Measurements from ENCODE around the gene C12orf42.

C12orf42 gene

DNA sequence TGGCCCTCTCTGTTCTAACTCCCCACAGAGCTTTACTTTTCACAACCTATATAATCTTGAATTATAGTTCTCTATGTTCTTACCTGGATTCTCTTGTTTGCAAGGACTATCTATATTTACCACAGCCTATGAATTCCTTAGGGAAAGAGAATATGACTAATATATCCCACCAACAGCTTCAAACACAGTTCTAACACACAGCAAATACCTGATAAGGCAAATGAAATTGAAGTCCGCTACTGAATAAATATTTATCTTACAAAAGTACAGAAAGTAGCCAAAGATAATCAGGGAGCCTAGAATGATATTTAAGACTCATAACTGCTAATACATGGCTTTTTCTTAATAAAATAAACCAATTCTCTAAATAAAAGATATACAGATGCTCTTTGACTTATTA, 165.1 kb downstream of the C12orf42 start:
- TF ChIP-seq PAX5 (IDR thresholded peaks at IDR 0.05; ENCODE audit: insufficient read depth, low read length, severe bottlenecking) = no peak
- no peak for TF ChIP-seq TAF1 (IDR thresholded peaks at IDR 0.05; ENCODE audit: low read depth, low read length)
- TF ChIP-seq POU2F2 (IDR thresholded peaks at IDR 0.05; ENCODE audit: low read depth, low read length) = no peak
- no peak for TF ChIP-seq POLR2A (IDR thresholded peaks at IDR 0.05; ENCODE audit: low read depth, low read length)
- TF ChIP-seq SPI1 (IDR thresholded peaks at IDR 0.05; ENCODE audit: low read depth, low read length) = no peak
- no peak for TF ChIP-seq POLR2AphosphoS5 (IDR thresholded peaks at IDR 0.05; ENCODE audit: low read depth, low read length)
- no peak for FAIRE-seq
- DNase-seq (ENCODE audit: insufficient read length, low spot score) = no peak

DNA sequence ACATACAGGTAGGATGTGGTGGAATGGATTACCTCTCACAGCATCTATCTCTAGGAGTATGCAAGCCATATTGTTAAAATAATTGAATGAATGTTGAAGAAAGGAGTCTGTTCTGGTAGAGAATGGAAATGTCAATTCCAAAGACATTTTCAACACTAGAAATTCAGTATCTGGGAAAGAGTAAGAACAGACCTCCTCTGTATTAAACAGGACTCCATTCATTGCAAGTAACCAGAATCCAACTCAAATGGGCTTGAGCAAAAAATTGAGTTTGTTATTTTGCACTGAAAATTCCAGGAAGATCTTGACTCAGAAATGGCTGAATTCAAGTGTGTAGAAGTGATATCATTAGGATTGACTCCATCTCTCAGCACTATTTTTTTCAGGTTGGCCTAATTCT, 168.1 kb downstream of the C12orf42 start:
- FAIRE-seq = no peak
- TF ChIP-seq SPI1 (IDR thresholded peaks at IDR 0.05; ENCODE audit: low read depth, low read length) (no peak), PAX5 (IDR thresholded peaks at IDR 0.05; ENCODE audit: insufficient read depth, low read length, severe bottlenecking) (no peak), POLR2AphosphoS5 (IDR thresholded peaks at IDR 0.05; ENCODE audit: low read depth, low read length) (no peak), TAF1 (IDR thresholded peaks at IDR 0.05; ENCODE audit: low read depth, low read length) (no peak), POLR2A (IDR thresholded peaks at IDR 0.05; ENCODE audit: low read depth, low read length) (no peak), POU2F2 (IDR thresholded peaks at IDR 0.05; ENCODE audit: low read depth, low read length) (no peak)
- DNase-seq (ENCODE audit: insufficient read length, low spot score) = no peak

DNA sequence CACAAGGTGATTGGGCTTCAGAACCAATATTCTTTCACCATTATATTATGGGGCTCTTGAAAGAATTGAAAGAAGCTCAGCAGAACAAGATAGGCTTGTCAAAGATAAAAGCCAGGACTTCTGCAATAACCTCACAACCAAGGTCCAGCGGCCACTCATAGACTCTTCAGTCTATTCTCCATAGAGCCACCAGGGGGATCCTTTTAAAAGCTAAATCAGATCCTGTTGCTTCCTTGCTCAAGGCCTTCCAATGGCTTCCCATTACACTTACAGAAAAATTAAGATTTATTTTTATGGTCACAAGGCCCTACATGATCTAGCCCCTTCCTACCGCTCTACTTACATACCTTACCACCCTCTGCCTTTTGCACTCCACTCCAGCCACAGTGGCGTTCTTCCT, 169.6 kb downstream of the C12orf42 start:
- DNase-seq (ENCODE audit: insufficient read length, low spot score) = peak; percentile 11
- no peak for TF ChIP-seq TAF1 (IDR thresholded peaks at IDR 0.05; ENCODE audit: low read depth, low read length)
- FAIRE-seq = no peak

DNA sequence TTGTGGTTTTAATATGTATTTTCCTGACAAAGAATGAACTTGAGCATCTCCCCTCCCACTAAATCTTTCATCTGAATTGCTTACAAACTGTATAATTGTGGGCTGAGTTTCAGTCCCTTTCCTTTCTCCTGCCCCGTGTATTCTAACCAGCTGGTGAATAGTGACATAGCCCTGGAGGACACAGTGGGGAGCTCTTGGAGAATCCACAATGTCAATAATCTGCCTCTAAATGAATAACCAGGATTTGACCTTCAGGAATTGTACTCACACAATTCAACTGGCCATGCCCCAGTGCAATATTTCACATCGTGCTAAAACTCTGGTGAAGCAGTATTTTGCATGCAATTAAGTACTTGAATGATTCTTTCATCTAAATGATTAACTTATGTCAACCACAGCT, 177.2 kb downstream of the C12orf42 start:
- no peak for FAIRE-seq
- TF ChIP-seq POLR2A (IDR thresholded peaks at IDR 0.05; ENCODE audit: low read depth, low read length) (no peak), POLR2AphosphoS5 (IDR thresholded peaks at IDR 0.05; ENCODE audit: low read depth, low read length) (no peak), SPI1 (IDR thresholded peaks at IDR 0.05; ENCODE audit: low read depth, low read length) (no peak), POU2F2 (IDR thresholded peaks at IDR 0.05; ENCODE audit: low read depth, low read length) (no peak), TAF1 (IDR thresholded peaks at IDR 0.05; ENCODE audit: low read depth, low read length) (no peak), PAX5 (IDR thresholded peaks at IDR 0.05; ENCODE audit: insufficient read depth, low read length, severe bottlenecking) (no peak)
- no peak for DNase-seq (ENCODE audit: insufficient read length, low spot score)

DNA sequence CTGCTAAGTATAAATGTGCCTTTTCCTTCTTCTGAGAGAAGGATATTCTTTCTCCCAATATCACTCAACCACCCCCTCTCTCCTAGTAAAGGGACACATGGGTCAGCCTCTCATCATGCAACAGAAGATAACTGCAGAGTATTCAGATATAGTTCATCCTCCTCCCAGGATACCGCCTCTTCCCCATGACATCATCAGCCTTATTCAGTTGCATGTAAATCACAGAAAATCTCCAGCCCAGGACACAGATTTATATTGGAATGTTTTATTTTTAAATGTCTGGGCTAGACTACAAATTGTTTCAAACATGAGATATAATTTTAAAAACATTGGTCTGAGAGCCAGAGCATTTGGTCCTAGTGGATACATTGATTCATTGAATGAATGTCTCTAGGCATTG, 178.5 kb downstream of the C12orf42 start:
- no peak for FAIRE-seq
- TF ChIP-seq PAX5 (IDR thresholded peaks at IDR 0.05; ENCODE audit: insufficient read depth, low read length, severe bottlenecking) = no peak
- DNase-seq (ENCODE audit: insufficient read length, low spot score) = no peak

DNA sequence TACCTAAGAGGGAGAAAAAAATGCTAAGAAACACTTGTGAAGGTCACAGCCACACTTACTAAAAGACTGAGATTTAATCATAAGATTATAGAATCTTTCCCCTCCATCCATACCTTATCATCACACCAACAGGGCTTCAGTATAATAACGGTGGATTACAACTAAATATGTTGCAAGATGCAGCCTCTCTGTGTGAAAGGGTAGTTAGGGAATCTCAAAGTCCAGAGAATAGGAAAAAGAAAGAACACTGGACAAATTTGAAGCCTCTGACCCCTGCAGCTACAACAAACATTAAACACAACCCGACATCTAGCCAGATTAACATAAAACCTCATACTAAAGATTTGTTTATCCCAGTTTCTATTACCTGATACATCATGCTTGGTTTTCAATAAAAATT, 181.0 kb downstream of the C12orf42 start:
- DNase-seq (ENCODE audit: insufficient read length, low spot score) (no peak), FAIRE-seq (no peak)
- TF ChIP-seq POLR2A (IDR thresholded peaks at IDR 0.05; ENCODE audit: low read depth, low read length) (no peak), POU2F2 (IDR thresholded peaks at IDR 0.05; ENCODE audit: low read depth, low read length) (no peak), TAF1 (IDR thresholded peaks at IDR 0.05; ENCODE audit: low read depth, low read length) (no peak), PAX5 (IDR thresholded peaks at IDR 0.05; ENCODE audit: insufficient read depth, low read length, severe bottlenecking) (no peak), SPI1 (IDR thresholded peaks at IDR 0.05; ENCODE audit: low read depth, low read length) (no peak), POLR2AphosphoS5 (IDR thresholded peaks at IDR 0.05; ENCODE audit: low read depth, low read length) (no peak)

DNA sequence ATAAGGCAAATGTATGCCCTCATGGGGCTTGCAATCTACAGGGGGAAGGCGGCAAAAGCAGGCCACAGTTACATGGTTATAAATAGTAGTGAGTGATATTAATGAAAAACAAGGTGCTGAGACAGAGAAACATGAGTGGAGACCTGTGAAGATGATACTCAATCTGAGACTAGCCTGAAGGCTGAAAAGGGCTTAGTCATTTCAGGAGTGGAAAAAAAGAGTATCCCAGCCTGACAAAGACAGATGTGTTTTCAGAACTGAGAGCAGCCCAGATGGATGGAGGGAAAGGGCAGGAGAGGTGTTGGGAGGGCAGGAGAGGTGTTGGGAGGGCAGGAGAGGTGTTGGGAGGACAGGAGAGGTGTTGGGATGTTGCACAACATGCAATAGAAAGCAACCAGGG, 181.9 kb downstream of the C12orf42 start:
- TF ChIP-seq TAF1 (IDR thresholded peaks at IDR 0.05; ENCODE audit: low read depth, low read length) = no peak
- TF ChIP-seq POU2F2 (IDR thresholded peaks at IDR 0.05; ENCODE audit: low read depth, low read length) = no peak
- DNase-seq (ENCODE audit: insufficient read length, low spot score) = no peak
- no peak for FAIRE-seq

DNA sequence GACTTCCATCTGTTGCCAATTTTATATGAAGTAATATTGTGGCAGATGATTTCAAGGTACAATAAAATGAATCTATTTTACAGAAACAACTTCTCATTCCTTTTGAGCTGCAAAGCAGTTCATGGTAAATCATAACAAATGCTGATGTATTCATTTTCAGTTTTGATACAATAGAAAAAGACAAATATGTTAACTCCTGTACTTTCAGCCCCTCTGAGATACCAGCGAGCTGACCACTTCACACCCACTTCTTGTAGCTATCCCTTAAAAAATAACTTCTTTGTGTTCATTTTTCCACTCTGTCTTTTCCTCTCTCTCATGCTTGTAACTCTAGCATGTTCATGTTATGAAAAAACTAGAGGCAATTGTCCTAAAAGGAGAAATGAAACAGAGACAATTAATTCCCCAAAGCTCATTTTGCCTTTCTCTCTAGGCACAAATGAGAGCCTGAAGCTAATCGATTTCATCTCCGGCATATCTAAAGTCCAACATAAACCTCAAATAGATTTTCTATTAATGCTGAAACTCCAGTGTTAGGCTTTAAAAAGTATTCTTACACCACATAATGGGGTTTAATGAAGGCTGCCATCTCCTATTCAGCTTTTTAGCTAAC, 182.9 kb downstream of the C12orf42 start:
- no peak for FAIRE-seq
- no peak for DNase-seq (ENCODE audit: insufficient read length, low spot score)
- no peak for TF ChIP-seq POLR2A (IDR thresholded peaks at IDR 0.05; ENCODE audit: low read depth, low read length)
- no peak for TF ChIP-seq POLR2AphosphoS5 (IDR thresholded peaks at IDR 0.05; ENCODE audit: low read depth, low read length)
- TF ChIP-seq SPI1 (IDR thresholded peaks at IDR 0.05; ENCODE audit: low read depth, low read length) = no peak
- no peak for TF ChIP-seq PAX5 (IDR thresholded peaks at IDR 0.05; ENCODE audit: insufficient read depth, low read length, severe bottlenecking)
- TF ChIP-seq TAF1 (IDR thresholded peaks at IDR 0.05; ENCODE audit: low read depth, low read length) = no peak
- no peak for TF ChIP-seq POU2F2 (IDR thresholded peaks at IDR 0.05; ENCODE audit: low read depth, low read length)

DNA sequence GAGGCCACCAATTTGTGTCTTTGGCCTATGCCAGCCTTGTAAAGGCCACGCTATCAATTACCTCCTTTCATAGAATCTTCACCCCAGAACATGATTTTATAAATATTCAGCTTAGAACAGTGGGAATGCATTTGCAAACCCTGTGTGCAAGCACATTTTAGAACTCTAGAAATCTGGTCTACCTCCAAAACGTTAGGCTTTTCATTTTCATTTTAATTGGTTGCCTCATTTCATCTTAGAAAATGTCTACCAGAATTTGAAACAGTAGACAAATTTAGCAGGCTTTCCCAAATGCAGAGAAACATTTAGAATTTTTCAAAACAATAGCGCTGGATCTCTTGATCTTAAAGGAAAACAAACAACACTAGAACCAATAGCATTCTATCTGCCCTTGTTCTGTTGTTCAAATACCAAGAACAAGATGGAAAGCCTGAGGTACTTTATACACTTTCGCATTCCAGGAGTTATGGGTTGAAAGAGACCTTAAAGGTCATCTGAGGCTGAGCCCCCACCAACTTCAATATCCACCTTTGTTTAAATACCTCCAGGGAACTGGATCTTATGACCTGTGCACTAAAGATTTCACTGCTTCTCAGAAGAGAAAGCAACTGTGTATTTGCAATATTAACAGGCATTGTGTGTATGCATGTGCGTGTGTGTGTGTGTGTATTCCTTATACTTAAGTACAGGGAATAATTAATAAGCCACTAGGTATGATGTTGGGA, 185.1 kb downstream of the C12orf42 start:
- no peak for TF ChIP-seq SPI1 (IDR thresholded peaks at IDR 0.05; ENCODE audit: low read depth, low read length)
- TF ChIP-seq PAX5 (IDR thresholded peaks at IDR 0.05; ENCODE audit: insufficient read depth, low read length, severe bottlenecking) = no peak
- TF ChIP-seq POU2F2 (IDR thresholded peaks at IDR 0.05; ENCODE audit: low read depth, low read length) = no peak
- no peak for TF ChIP-seq TAF1 (IDR thresholded peaks at IDR 0.05; ENCODE audit: low read depth, low read length)
- no peak for TF ChIP-seq POLR2AphosphoS5 (IDR thresholded peaks at IDR 0.05; ENCODE audit: low read depth, low read length)
- no peak for TF ChIP-seq POLR2A (IDR thresholded peaks at IDR 0.05; ENCODE audit: low read depth, low read length)
- FAIRE-seq = no peak
- DNase-seq (ENCODE audit: insufficient read length, low spot score) = no peak

DNA sequence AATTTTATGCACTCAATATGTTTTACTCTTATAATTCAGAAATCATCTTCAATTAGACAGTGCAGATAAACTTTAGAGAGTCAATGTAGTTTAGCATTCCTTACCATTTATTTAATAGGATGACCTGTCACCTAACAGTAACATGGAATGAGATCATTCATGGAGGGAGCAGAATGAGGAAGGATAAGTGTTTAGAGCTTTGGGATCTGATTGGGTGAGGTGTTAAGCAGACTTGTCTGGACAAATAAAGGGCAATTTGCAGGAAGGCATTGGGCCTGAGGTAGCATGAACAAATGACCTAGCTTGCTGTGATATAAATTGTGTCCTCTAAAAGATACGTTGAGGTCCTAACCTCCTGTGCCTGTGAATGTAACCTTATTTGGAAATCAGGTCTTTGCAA, 187.4 kb downstream of the C12orf42 start:
- DNase-seq (ENCODE audit: insufficient read length, low spot score) (no peak), FAIRE-seq (no peak)
- TF ChIP-seq TAF1 (IDR thresholded peaks at IDR 0.05; ENCODE audit: low read depth, low read length) = no peak
- TF ChIP-seq POU2F2 (IDR thresholded peaks at IDR 0.05; ENCODE audit: low read depth, low read length) = no peak
- no peak for TF ChIP-seq SPI1 (IDR thresholded peaks at IDR 0.05; ENCODE audit: low read depth, low read length)
- TF ChIP-seq PAX5 (IDR thresholded peaks at IDR 0.05; ENCODE audit: insufficient read depth, low read length, severe bottlenecking) = no peak
- TF ChIP-seq POLR2A (IDR thresholded peaks at IDR 0.05; ENCODE audit: low read depth, low read length) = no peak
- TF ChIP-seq POLR2AphosphoS5 (IDR thresholded peaks at IDR 0.05; ENCODE audit: low read depth, low read length) = no peak
